IMR-90 (cell line): ENCODE measurements around the gene DVL3. TPM values are rescaled to one million over a fixed set of nuclear protein-coding genes. Genes with fewer than 3 reads are reported as not detected.

Source experiments
- ATAC-seq: fragments of 200-7000 bp; cut with Tn5 transposase; 2 replicates; pipeline ENCODE4 v1.9.1; 2020; ENCODE audit warnings: low read depth, mild to moderate bottlenecking, moderate library complexity
- BruUV-seq: library from RNA; stranded (reverse); fragments of 400-500 nt; replicated peaks from 2 replicates; lab custom pipeline; 2021; lab: Mats Ljungman, UMichigan
- CTCF ChIA-PET: fragments of 300-600 bp; formaldehyde crosslinking; extraction: SDS; loops from one replicate; lab custom pipeline; 2021; ENCODE audit warnings: antibody characterized with exemption; lab: Yijun Ruan, JAX
- POLR2A ChIA-PET: fragments of 300-600 bp; sonication (Branson Sonifier 250); formaldehyde crosslinking; loops from one replicate; lab custom pipeline; 2022; ENCODE audit warnings: antibody characterized with exemption; ENCODE audit not compliant: unreplicated experiment; lab: Charles Lee
- DNase-seq: peaks from one replicate; pipeline ENCODE4 v3.0.0; 2013
- H2AFZ ChIP-seq: replicated peaks from 2 replicates; pipeline ENCODE3; 2013; ENCODE audit warnings: low read length, mild to moderate bottlenecking; ENCODE audit not compliant: poor library complexity
- H2AK5ac ChIP-seq: 2 replicates; pipeline ENCODE4 v1.6.1; 2013; ENCODE audit warnings: low read depth, low read length, inconsistent platforms
- H2AK9ac ChIP-seq: replicated peaks from 2 replicates; pipeline ENCODE3; 2013; ENCODE audit warnings: mild to moderate bottlenecking, low read depth, low read length, moderate library complexity; ENCODE audit not compliant: poor library complexity
- H2BK120ac ChIP-seq: 2 replicates; pipeline ENCODE4 v1.6.1; 2013; ENCODE audit warnings: low read depth, low read length, inconsistent platforms
- H2BK15ac ChIP-seq: 3 replicates; pipeline ENCODE4 v1.6.1; 2013; ENCODE audit warnings: low read depth, low read length, inconsistent platforms
- H2BK20ac ChIP-seq: 2 replicates; pipeline ENCODE4 v1.6.1; 2013; ENCODE audit warnings: low read depth, mild to moderate bottlenecking, inconsistent platforms, low read length, moderate library complexity
- H2BK5ac ChIP-seq: 2 replicates; pipeline ENCODE4 v1.6.1; 2013; ENCODE audit warnings: mild to moderate bottlenecking, low read depth, low read length, inconsistent platforms; ENCODE audit not compliant: poor library complexity, severe bottlenecking
- H3K14ac ChIP-seq: replicated peaks from 2 replicates; pipeline ENCODE4 v1.6.1; 2013; ENCODE audit warnings: low read depth, low read length, inconsistent platforms
- H3K18ac ChIP-seq: 2 replicates; pipeline ENCODE4 v1.6.1; 2013; ENCODE audit warnings: low read depth, low read length, control low read depth
- H3K23ac ChIP-seq: 2 replicates; pipeline ENCODE4 v1.6.1; 2013; ENCODE audit warnings: low read depth, low read length, inconsistent platforms
- H3K27ac ChIP-seq: 2 replicates; pipeline ENCODE4 v1.5.1; 2013; ENCODE audit warnings: mild to moderate bottlenecking, control low read depth, low read length; ENCODE audit not compliant: insufficient read depth
- H3K27me3 ChIP-seq: 2 replicates; pipeline ENCODE4 v1.6.1; 2013; ENCODE audit warnings: low read length; ENCODE audit not compliant: control insufficient read depth, insufficient read depth
- H3K36me3 ChIP-seq: 2 replicates; pipeline ENCODE4 v1.6.1; 2013; ENCODE audit warnings: low read length, mixed read lengths; ENCODE audit not compliant: control insufficient read depth, insufficient read depth
- H3K4ac ChIP-seq: 2 replicates; pipeline ENCODE4 v1.6.1; 2013; ENCODE audit warnings: low read depth, low read length, inconsistent platforms
- H3K4me1 ChIP-seq: 2 replicates; pipeline ENCODE4 v1.6.1; 2013; ENCODE audit warnings: low read length, mixed read lengths; ENCODE audit not compliant: control insufficient read depth, insufficient read depth
- H3K4me2 ChIP-seq: 2 replicates; pipeline ENCODE4 v1.6.1; 2013; ENCODE audit warnings: low read depth, mild to moderate bottlenecking, control low read depth, low read length, moderate library complexity
- H3K4me3 ChIP-seq: 2 replicates; pipeline ENCODE4 v1.5.1; 2013; ENCODE audit warnings: low read depth, mild to moderate bottlenecking, control low read depth, low read length, moderate library complexity; ENCODE audit not compliant: insufficient read depth
- H3K56ac ChIP-seq: 2 replicates; pipeline ENCODE4 v1.6.1; 2013; ENCODE audit warnings: low read length, inconsistent platforms; ENCODE audit not compliant: insufficient read depth; ENCODE audit errors: extremely low read depth
- H3K79me1 ChIP-seq, 2 experiments: 2 replicates each; pipeline ENCODE4 v1.6.1; 2013; ENCODE audit warnings: low read length in 2 of 2, inconsistent platforms in 1 of 2, low read depth in 1 of 2
- H3K9ac ChIP-seq: 2 replicates; pipeline ENCODE4 v1.6.1; 2013; ENCODE audit warnings: low read depth, low read length, control low read depth
- H3K9me1 ChIP-seq: 2 replicates; pipeline ENCODE4 v1.6.1; 2013; ENCODE audit warnings: low read length, inconsistent platforms; ENCODE audit not compliant: insufficient read depth
- H3K9me3 ChIP-seq: 2 replicates; pipeline ENCODE4 v1.6.1; 2013; ENCODE audit warnings: low read length; ENCODE audit not compliant: control insufficient read depth, insufficient read depth
- H4K20me1 ChIP-seq: 2 replicates; pipeline ENCODE4 v1.6.1; 2013; ENCODE audit warnings: low read length, inconsistent platforms; ENCODE audit not compliant: insufficient read depth
- H4K5ac ChIP-seq: 2 replicates; pipeline ENCODE4 v1.6.1; 2013; ENCODE audit warnings: mild to moderate bottlenecking, low read depth, low read length, control low read depth
- H4K8ac ChIP-seq, 2 experiments: 2 replicates each; pipeline ENCODE4 v1.6.1; 2013; ENCODE audit warnings: low read depth in 2 of 2, low read length in 2 of 2, control low read depth in 1 of 2, inconsistent platforms in 1 of 2
- H4K91ac ChIP-seq: 2 replicates; pipeline ENCODE4 v1.6.1; 2013; ENCODE audit warnings: low read depth, low read length, inconsistent platforms; ENCODE audit not compliant: insufficient read depth
- BHLHE40 ChIP-seq: fragments of 150-350 bp; IDR thresholded peaks from 2 replicates; pipeline ENCODE4 v1.6.1; 2016; ENCODE audit warnings: mild to moderate bottlenecking, low read depth, low read length
- CEBPB ChIP-seq: IDR thresholded peaks from 2 replicates; pipeline ENCODE4 v1.6.1; 2012; ENCODE audit warnings: low read depth, low read length, improper control_type of control experiment
- CHD1 ChIP-seq: IDR thresholded peaks from 2 replicates; pipeline ENCODE4 v1.6.1; 2012; ENCODE audit warnings: low read depth, low read length, improper control_type of control experiment
- FOS ChIP-seq: fragments of 150-350 bp; IDR thresholded peaks from 2 replicates; pipeline ENCODE4 v1.6.1; 2016; ENCODE audit warnings: low read depth, low read length
- MAFK ChIP-seq: IDR thresholded peaks from 2 replicates; pipeline ENCODE4 v1.6.1; 2012; ENCODE audit warnings: low read depth, low read length, improper control_type of control experiment
- MAZ ChIP-seq: IDR thresholded peaks from 2 replicates; pipeline ENCODE4 v1.6.1; 2012; ENCODE audit warnings: low read depth, mild to moderate bottlenecking, low read length, improper control_type of control experiment, moderate library complexity, borderline replicate concordance
- MXI1 ChIP-seq: IDR thresholded peaks from 2 replicates; pipeline ENCODE4 v1.6.1; 2012; ENCODE audit warnings: low read depth, mild to moderate bottlenecking, low read length, moderate library complexity, borderline replicate concordance
- NFE2L2 ChIP-seq: fragments of 150-350 bp; IDR thresholded peaks from 2 replicates; pipeline ENCODE4 v1.6.1; 2016; ENCODE audit warnings: low read depth, mild to moderate bottlenecking, low read length
- POLR2A ChIP-seq: IDR thresholded peaks from 2 replicates; pipeline ENCODE4 v1.6.1; 2012; ENCODE audit warnings: mild to moderate bottlenecking, low read depth, low read length
- RCOR1 ChIP-seq: IDR thresholded peaks from 2 replicates; pipeline ENCODE4 v1.6.1; 2012; ENCODE audit warnings: mild to moderate bottlenecking, low read length, improper control_type of control experiment; ENCODE audit not compliant: insufficient replicate concordance
- RFX5 ChIP-seq: IDR thresholded peaks from 2 replicates; pipeline ENCODE4 v1.8.0; 2012; ENCODE audit warnings: low read depth, mild to moderate bottlenecking, low read length, moderate library complexity
- SMC3 ChIP-seq: fragments of 150-350 bp; IDR thresholded peaks from 2 replicates; pipeline ENCODE4 v1.6.1; 2016; ENCODE audit warnings: low read depth, mild to moderate bottlenecking, antibody characterized with exemption, low read length, moderate library complexity
- USF2 ChIP-seq: fragments of 150-350 bp; IDR thresholded peaks from 2 replicates; pipeline ENCODE4 v1.6.1; 2017; ENCODE audit warnings: mild to moderate bottlenecking, antibody characterized with exemption, low read length, low read depth
- WGBS, 2 experiments: methylation state at CpG; one replicate each; pipeline versions ENCODE4 v1.1.5 to v1.1.7; 2013; ENCODE audit warnings: missing lambda C conversion rate in 2 of 2; ENCODE audit not compliant: insufficient read length in 1 of 2; ENCODE audit errors: extremely low coverage in 2 of 2; 5-methylcytosine and 5-hydroxymethylcytosine counted together
- dilution Hi-C: fragments of 300-500 bp; cut with HindIII; formaldehyde crosslinking; loops from one replicate; pipeline ENCODE4 v1.14.3; 2018; ENCODE audit warnings: low sequenced_read_pairs; ENCODE audit not compliant: unreplicated experiment
- in situ Hi-C: fragments of 300-500 bp; cut with MboI; formaldehyde crosslinking; loops from 3 replicates; pipeline ENCODE4 v1.14.3; 2019; ENCODE audit warnings: low sequenced_read_pairs, inconsistent platforms, mixed read lengths
- intact Hi-C: fragments of 100-400 bp; cut with micrococcal nuclease; formaldehyde crosslinking; loops from 2 replicates; pipeline ENCODE4 v1.10.0; 2022
- polyA plus RNA-seq, 3 experiments: library from polyadenylated mRNA; depleted of rRNA; stranded (reverse); fragments of >200 nt; gene quantifications; 2 replicates each; pipeline ENCODE4 v1.2.3, GENCODE V29; 2012; ENCODE audit warnings: low replicate concordance in 1 of 3
- total RNA-seq: library from RNA; depleted of rRNA; stranded (reverse); fragments of >200 nt; gene quantifications from 2 replicates; pipeline ENCODE4 v1.2.3, GENCODE V29; 2012
- TF ChIP-seq, protein P1 (sequence below): fragments of 150-350 bp; IDR thresholded peaks from 2 replicates; pipeline ENCODE4 v1.6.1; 2016; ENCODE audit warnings: low read depth, mild to moderate bottlenecking, low read length, moderate library complexity, borderline replicate concordance

Gene DVL3
- total and polyA plus RNA-seq, 2 of the 4 experiments (the other 2 are of a cell fraction), result 23.3 to 40.4 TPM

GRCh38 chr3:184117636-184118035 is 37.5 kb upstream of the DVL3 start:
- Histone ChIP-seq H3K9me1 (no peaks in the 10 kb centered on the region), H3K56ac (no peak overlapping the region), H2BK15ac (no peak overlapping the region), H3K4me1 (no peaks in the 10 kb centered on the region), H4K8ac (no peak overlapping the region), H3K27me3 (peaks cover 11% of the 10 kb centered on the region), H3K18ac (no peak overlapping the region), H3K23ac (no peak overlapping the region), H2AK5ac (no peak overlapping the region), H2AFZ (no peak overlapping the region), H3K14ac (no peak overlapping the region), H3K9ac (no peak overlapping the region), H3K36me3 (no peaks in the 10 kb centered on the region), H2BK20ac (no peak overlapping the region), H3K79me1 (no peaks in the 10 kb centered on the region), H3K4ac (no peak overlapping the region), H2AK9ac (no peak overlapping the region), H3K4me2 (no peak overlapping the region), H4K5ac (no peak overlapping the region), H2BK120ac (no peak overlapping the region), H4K20me1 (no peaks in the 10 kb centered on the region), H4K91ac (no peak overlapping the region), H2BK5ac (no peak overlapping the region), H3K4me3 (no peak overlapping the region), H3K27ac (no peak overlapping the region), H3K9me3 (no peaks in the 10 kb centered on the region)
- intact Hi-C loops (no loop called here), in situ Hi-C loops (no loop called here), dilution Hi-C loops (no loop called here)
- POLR2A ChIA-PET, result no interaction called here
- ATAC-seq (no peak), DNase-seq (no peak)
- no CpG with 5 or more reads among the region's 6 CpGs for WGBS, 2 experiments
- no peak for TF ChIP-seq MXI1
- no peak for TF ChIP-seq BHLHE40
- TF ChIP-seq, protein P1, sequence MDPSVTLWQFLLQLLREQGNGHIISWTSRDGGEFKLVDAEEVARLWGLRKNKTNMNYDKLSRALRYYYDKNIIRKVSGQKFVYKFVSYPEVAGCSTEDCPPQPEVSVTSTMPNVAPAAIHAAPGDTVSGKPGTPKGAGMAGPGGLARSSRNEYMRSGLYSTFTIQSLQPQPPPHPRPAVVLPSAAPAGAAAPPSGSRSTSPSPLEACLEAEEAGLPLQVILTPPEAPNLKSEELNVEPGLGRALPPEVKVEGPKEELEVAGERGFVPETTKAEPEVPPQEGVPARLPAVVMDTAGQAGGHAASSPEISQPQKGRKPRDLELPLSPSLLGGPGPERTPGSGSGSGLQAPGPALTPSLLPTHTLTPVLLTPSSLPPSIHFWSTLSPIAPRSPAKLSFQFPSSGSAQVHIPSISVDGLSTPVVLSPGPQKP, result no peak
- TF ChIP-seq NFE2L2, result no peak
- no peak for TF ChIP-seq FOS
- no peak for TF ChIP-seq USF2
- no peak for TF ChIP-seq SMC3
- no peak for TF ChIP-seq MAZ
- TF ChIP-seq POLR2A, result no peak
- TF ChIP-seq RCOR1, result no peak
- no peak for TF ChIP-seq CEBPB
- no peak for TF ChIP-seq MAFK
- no peak for TF ChIP-seq RFX5
- TF ChIP-seq CHD1, result no peak
- BruUV-seq, result no TSS peak
- CTCF ChIA-PET, result no interaction called here
